ENCODE results near the gene NELL2. TPM values are rescaled to one million over a fixed set of nuclear protein-coding genes. Genes with fewer than 3 reads are reported as not detected.

Gene NELL2
- total RNA-seq, 1 donor from 2014 or later, result 27.1 TPM

GRCh38 chr12:44847888-44848702, 28.0 kb downstream of the NELL2 start:
- H3K4me3 Mint-ChIP-seq, result no peak overlapping the region
- H3K9me3 Mint-ChIP-seq, result no peaks in the 10 kb centered on the region
- no peaks in the 10 kb centered on the region for H3K36me3 Mint-ChIP-seq
- H3K27me3 Mint-ChIP-seq, result no peaks in the 10 kb centered on the region
- H3K4me1 Mint-ChIP-seq (ENCODE audit: unreplicated experiment), result peaks cover 4% of the 10 kb centered on the region
- no peak for TF ChIP-seq CTCF (conservative IDR thresholded peaks at IDR 0.05)
- no peak overlapping the region for H3K27ac Mint-ChIP-seq
- DNase-seq (ENCODE audit: extremely low spot score, unreplicated experiment), result no peak

GRCh38 chr12:44847403-44847802, 28.7 kb downstream of the NELL2 start:
- DNase-seq (ENCODE audit: extremely low spot score, unreplicated experiment), result no peak
- Mint-ChIP-seq H3K27ac (no peak overlapping the region), H3K27me3 (no peaks in the 10 kb centered on the region), H3K4me3 (no peak overlapping the region), H3K36me3 (no peaks in the 10 kb centered on the region), H3K4me1 (ENCODE audit: unreplicated experiment) (peaks cover 4% of the 10 kb centered on the region), H3K9me3 (no peaks in the 10 kb centered on the region)
- no peak for TF ChIP-seq CTCF (conservative IDR thresholded peaks at IDR 0.05)

- Mint-ChIP-seq H3K4me1 (ENCODE audit: unreplicated experiment) (peaks cover 4% of the 10 kb centered on the region), H3K36me3 (no peaks in the 10 kb centered on the region), H3K27ac (no peak overlapping the region), H3K4me3 (no peak overlapping the region), H3K27me3 (no peaks in the 10 kb centered on the region), H3K9me3 (no peaks in the 10 kb centered on the region)
- TF ChIP-seq CTCF (conservative IDR thresholded peaks at IDR 0.05), result no peak
- no peak for DNase-seq (ENCODE audit: extremely low spot score, unreplicated experiment)
These were observed 29.3 kb downstream of the NELL2 start for GRCh38 chr12:44846826-44847225.

DNA sequence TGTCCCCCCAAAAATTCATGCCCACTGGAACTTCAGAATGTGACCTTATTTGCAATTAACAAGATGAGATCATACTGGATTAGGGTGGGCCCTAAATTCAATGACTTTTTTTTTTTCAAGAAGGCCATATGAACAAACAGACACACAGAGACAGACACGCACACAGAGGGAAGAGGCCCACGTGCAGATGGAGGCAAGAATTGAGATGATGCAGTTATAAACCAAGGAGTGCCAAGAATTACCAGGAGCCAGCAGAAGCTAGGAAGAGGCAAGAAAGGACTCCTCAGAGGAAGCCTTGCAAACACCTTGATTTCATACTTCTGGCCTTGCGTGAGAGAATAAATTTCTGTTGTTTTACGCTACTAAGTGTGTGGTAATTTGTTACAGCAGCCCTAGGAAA, 33.4 kb downstream of the NELL2 start:
- H3K4me1 Mint-ChIP-seq (ENCODE audit: unreplicated experiment), result no peaks in the 10 kb centered on the region
- H3K36me3 Mint-ChIP-seq, result no peaks in the 10 kb centered on the region
- peaks cover 3% of the 10 kb centered on the region for H3K27me3 Mint-ChIP-seq
- H3K27ac Mint-ChIP-seq, result no peak overlapping the region
- no peak for DNase-seq (ENCODE audit: extremely low spot score, unreplicated experiment)
- no peaks in the 10 kb centered on the region for H3K9me3 Mint-ChIP-seq
- TF ChIP-seq CTCF (conservative IDR thresholded peaks at IDR 0.05), result no peak
- H3K4me3 Mint-ChIP-seq, result no peak overlapping the region

DNA sequence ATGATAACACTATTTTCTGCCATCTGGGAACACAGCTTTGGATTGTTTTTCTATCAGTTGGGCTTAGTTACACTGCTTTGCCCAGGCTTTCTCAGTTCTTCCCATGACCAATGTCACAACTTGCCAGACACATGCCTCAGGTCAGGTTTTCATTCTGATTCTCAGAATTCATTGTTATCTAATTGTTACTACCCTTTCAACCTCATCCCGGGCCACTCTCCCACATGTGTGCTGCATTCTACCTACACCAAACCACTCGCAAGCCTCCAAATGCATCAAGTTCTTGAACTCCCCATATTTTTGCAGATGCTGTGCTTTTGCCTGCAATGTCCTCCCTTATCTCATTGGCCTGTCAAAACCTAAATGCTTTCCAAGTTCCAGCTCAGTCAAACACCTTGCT, 36.3 kb downstream of the NELL2 start:
- no peak for DNase-seq (ENCODE audit: extremely low spot score, unreplicated experiment)
- H3K4me3 Mint-ChIP-seq, result no peak overlapping the region
- TF ChIP-seq CTCF (conservative IDR thresholded peaks at IDR 0.05), result no peak
- H3K27ac Mint-ChIP-seq, result no peak overlapping the region
- no peaks in the 10 kb centered on the region for H3K36me3 Mint-ChIP-seq
- H3K27me3 Mint-ChIP-seq, result peaks cover 3% of the 10 kb centered on the region
- H3K4me1 Mint-ChIP-seq (ENCODE audit: unreplicated experiment), result no peaks in the 10 kb centered on the region
- no peaks in the 10 kb centered on the region for H3K9me3 Mint-ChIP-seq
